Activated T-helper 1 cell treated with Interleukin-2 at 50 U/mL for 16 hours (primary cell): ENCODE data around the gene MAP3K5.

Source experiments
- DNase-seq: peaks from one replicate; pipeline ENCODE4 v3.0.0-alpha.2; 2020; ENCODE audit warnings: low read depth

MAP3K5 gene

DNA sequence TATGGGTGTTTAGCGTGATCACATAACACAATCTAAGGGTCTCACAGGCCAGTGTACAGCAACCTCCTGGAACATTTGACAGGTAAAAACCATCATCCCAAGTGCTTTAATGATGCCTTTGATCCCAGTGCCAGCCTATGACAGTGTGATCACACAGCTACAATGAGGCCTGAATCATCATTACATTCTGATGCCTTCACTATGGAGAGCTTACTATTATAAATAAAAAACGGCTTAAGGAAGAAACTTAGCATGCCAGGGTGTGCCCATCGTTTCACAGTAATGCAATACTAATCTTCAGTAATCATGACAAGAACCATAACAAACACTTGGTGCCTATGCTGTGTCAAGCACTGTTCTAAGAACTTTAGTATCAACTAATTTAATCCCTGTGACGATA is 253.4 kb downstream of the MAP3K5 start:
- DNase-seq, result no peak

DNA sequence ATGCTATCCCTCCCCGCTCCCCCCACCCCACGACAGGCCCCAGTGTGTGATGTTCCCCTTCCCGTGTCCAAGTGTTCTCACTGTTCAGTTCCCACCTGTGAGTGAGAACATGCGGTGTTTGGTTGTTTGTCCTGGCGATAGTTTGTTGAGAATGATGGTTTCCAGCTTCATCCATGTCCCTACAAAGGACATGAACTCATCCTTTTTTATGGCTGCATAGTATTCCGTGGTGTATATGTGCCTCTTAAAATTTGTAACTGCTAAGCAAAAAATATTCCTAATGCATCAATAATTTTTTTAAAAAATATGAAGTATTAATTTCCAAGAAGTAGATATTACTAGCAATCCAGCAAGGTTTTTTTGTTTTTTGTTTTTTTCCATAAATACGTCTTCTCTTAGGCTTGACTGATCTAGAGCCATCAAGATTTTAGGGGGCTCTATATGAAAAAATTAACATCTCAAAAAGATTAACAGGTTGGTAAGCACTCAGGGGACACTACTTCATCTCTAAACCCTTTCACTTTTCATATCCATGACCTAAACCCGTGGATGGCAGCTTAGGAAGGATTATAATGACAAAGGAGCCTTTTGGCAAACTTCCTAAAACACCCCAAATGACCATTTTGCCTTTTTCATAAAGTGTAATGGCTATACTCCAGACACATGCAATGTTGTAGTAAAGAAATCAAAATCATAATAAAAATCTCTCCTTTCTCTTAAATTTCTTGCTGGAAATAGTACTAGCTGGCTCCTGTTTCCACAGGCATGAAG is 256.2 kb downstream of the MAP3K5 start:
- no peak for DNase-seq

DNA sequence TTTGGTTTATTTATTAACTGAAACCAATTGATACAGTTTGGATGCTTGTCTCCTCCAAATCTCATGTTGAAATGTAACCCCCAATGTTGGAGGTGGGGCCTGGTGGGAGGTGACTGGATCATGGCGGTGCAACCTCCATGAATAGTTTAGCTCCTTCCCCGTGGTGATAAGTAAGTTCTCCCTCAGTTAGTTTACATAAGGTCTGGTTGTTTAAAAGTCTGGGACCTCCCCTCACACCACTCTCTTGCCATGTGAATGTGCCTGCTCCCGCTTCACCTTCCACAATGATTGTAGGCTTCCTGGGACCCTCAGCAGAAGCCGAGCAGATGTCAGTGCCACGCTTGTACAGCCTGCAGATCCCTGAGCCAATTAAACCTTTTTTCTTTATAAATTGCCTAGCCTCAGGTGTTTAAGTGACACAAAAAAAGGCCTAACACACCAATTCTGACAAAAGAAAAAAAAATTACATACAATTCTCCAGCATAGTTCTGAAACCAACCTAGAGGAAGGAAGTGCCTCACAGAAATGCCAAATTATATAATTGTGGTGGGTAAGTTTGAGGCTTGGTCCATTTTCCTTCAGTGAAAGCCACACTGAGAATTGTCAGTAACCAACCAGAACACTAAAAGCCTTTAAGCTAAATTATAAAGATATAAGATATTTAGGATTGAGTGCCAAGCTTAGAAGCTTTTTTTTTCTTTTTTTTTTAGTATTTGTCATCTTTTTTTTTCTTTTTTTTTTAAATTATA is 257.1 kb downstream of the MAP3K5 start:
- no peak for DNase-seq

DNA sequence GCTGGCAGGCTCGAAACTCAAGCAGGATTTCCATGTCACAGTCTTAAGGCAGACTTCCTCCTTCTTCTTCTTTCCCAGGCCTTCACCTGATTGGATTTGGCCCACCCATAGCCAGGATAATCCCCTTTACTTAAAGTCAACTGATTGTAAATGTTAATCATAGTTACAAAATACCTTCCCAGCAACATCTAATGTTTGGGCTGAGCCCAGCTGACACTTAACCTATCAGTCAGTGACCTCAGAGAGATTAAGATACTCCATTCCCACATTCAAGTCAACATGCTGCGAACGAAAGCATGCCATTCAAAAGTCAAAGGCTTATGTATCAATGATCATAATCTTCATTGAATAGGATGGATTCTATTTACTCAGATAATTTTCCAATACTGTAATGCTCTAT is 258.0 kb downstream of the MAP3K5 start:
- no peak for DNase-seq

DNA sequence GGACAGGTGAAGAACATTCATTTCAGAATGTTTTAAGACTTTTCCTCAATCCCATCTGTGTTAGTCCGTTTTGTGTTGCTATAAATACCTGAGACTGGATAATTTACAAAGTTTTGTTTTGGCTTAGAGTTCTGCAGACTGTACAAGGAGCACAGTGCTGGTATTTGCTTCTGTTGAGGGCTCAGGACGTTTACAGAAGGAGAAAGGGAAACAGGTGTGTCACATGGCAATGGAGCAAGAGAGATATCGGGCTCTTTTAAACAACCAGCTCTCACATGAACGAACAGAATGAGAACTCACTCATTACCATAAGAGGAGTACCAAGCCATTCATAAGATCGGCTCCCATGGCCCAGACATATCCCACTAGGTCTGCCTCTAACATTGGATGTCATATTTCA is 258.8 kb downstream of the MAP3K5 start:
- DNase-seq, result no peak

DNA sequence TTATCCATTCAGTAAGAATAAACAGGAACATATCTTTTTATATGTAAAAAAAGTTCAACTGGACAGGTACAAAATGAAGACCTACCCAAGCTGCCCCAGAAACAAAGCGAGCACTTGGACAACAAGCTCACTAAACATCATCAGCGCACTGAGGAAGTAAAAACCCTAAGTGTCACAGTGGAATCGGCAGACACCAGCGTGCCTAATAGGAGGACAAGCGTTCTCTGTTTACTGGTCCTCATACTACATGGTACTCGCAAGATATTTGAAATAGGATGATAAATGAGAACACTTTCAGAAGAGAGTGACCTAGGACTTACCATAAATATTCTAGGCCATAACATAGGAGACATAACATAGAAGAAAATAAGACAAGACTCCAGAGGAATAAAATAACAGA is 260.2 kb downstream of the MAP3K5 start:
- no peak for DNase-seq

DNA sequence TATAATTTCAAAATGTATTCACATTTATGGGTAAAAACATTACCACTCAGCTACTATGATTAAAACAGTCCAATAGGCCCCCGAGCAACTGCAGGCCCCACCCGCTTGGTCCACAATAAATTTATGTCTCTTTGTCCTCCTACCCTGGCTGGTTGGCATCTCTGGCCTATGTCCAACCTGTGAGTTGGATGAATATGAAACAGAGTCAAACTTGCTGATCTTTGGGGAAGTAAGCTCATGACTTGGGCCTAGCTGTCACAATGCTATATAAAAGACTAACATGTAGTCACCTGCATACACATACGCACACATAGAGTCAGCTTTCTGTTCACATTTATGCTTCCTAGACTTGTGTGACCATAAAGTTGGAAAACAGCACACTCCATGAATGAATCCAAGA is 262.6 kb downstream of the MAP3K5 start:
- no peak for DNase-seq

DNA sequence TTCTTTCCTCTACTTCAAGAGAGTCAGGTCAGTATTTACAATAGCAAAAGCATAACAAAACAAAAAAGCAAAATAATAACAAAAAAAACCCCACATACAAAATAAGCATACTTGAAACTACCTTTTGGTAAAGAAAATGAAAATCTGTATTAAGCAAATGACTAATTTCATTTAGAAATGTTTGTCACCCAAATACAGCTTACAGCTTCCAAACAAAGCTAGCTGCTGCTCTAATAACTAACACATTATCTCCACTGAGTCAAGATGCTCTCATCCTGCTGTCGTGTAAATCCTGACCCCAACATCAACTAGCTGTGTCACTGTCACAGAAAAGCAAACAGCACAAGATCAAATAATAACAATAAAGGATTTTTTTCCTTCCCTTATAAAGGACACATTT is 263.8 kb downstream of the MAP3K5 start:
- DNase-seq, result no peak

DNA sequence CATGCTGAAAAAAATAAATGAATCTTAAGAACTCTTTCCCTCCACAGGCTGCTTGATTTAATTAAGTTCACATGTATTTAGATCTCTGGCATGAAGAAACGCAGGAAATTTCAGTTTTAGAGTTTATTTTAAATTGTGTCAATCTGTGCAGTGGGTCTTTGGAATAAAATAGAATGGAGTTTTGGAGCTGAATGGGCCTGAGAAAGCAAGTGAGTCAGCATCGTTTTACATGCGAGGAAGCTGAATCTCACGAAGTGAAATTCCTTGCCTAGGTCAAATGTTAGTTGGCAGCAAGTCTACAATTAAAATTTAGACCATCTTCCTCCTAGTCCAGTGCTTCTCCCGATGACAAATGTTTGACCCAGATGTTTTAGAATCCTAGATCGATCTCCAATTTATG is 264.4 kb downstream of the MAP3K5 start:
- no peak for DNase-seq

DNA sequence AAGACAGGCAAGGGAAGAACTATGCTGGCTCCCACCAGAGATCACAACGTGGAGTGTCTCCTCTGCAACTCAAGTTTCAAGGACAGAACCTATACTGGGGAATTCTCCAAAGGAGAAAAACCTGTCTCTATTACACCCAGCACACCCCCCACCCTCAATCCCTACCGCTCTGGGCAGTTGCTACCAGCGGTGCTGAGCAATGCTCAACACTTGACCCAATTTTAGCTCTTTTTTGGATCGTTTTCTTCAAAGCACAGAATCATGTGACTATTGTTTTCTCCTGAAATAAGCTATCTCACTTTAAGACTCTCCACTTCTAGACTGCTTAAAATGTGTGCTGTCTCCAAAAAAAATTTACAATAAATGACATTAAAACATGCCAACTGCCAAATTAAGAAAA is 265.3 kb downstream of the MAP3K5 start:
- DNase-seq, result no peak

DNA sequence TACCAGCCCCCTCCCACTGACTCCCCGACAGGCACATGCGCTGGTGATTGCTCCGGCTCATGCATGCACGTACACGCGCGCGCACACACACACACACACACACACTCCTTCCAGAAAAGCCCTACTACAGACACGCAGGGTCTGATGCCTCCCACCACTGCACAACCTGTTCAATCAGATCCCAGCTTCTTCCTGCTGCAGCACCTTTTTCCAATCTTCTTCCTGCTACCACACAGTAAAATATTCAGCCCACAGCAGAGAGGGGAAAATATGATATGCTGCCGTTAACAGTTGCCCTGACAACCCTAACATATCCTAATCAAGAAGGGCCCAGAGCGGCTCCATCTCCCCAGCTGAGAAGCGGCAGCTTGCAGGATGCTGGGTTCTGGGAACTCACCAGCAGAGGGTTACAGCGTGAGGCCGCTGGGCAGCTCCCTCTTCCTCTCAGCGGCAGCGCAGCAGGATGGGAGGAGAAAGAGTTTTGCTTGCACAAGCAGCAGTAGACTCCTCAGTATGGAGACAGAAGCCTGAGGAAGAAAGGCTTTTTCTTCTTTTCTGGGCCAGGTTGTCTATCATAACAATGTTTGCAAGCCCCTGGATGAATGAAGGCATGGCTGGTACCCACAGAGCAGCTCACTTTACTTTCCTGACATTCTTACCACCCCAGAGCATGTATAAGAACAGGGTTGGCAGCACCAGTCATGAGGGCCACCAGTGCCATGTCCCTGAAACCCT is 265.9 kb downstream of the MAP3K5 start:
- no peak for DNase-seq

DNA sequence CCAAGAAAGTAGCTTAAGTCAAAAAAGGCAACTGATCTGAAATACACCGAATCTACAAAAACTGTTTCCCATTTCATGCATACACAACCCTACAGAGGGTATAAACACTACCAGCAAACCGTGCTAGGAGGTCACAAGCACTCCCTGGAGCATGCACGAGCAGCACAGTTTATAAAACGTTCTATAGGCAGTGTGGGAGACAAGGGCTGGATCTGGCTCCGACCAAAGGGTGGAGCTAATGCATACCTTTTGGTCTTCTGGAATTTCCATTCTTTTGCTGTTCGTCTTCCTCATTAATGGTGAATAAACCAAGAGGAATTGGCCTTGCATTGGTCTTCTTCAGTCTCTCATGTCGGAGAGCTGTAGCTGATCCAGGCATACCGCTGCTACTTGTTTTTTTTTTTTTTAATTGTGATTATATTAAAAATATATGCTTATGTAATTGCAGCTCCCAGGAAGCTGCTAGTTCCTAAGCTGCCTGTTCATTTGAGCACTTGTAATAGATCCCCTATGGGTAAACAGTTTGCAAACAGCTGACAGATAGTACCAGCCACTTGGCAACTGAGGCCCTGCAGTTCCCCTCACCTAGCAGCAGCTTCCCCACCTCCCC is 266.6 kb downstream of the MAP3K5 start:
- no peak for DNase-seq

DNA sequence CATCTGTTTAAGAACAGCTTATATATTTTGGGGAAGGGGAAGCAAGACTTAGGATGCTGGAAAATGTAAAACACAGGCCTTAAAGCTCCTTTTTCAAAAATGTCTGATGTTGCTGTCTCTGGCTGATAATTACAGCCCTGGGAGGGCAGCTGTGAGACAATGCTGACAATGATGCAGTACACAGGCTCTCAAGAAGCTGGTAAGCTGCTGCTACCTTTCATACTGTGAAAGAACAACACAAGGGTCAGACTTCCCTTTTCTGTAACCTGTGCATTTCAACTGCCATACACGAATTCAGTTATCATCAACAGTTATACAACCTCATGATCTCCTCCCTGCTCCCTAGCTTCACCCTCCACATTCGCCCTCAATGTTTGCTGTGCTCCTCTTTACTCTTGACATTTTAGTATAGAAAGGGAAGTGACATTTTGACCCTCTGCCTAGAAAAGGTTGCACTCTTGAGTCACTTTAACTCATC is 267.3 kb downstream of the MAP3K5 start:
- no peak for DNase-seq

DNA sequence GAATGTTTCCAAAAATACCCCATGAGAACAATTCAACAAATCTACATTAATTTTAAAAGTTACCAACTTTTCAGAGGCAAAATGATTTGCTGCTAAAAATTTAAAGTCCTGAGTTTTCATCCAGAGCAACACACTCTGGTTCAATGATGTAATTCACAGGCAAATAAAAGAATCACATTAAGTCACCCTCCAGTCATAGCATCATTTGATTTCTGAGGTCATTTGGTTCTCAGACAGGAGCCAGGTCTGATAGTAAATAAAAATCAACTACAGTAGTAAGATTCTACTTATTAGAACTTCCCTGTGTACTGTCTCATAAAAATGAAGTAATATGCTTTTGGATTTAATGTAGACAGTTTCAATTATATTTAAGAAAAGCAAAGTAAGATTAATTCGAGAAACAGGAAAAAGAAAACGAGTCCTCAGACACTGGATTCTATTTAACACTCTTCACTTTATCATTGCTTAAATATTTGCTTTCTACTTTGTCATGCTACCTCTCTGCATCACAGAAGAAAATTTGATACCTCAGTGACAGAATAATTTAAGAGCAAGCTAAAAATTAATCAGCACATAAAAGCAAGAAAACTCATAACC is 267.8 kb downstream of the MAP3K5 start:
- DNase-seq, result no peak

DNA sequence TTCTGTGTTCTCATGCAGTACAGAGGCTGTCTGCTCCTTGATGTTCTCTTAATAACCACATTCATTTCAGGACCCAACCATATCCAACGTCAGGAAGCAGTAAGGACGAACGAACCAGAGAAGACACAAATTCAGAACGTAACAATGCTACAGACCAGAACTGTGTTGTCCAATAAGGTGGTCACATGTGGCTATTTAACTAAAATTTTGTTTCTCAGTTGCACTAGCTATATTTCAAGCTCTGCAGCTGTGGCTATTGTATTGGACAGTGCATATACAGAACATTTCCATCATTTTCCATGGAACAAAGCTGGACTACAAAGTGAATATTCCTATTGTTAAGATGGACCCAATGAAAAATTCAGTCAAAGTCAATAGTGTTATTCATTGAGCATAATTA is 269.1 kb downstream of the MAP3K5 start:
- DNase-seq, result no peak

DNA sequence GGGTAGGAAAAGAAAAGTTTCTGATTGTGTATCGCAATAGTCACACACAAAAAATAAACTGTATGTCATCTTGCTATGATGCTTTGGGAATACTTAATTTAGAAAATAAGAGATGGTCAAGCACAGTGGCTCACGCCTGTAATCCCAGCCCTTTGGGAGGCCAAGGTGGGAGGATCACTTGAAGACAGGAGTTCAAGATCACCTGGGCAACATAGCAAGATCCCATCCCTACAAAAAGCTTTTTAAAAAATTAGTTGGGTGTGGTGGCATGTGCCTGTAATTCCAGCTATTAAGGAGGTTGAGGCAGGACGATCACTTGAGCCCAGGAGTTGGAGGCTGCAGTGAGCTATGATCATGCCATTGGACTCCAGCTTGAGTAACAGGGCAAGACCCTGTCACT is 269.6 kb downstream of the MAP3K5 start:
- DNase-seq, result no peak

DNA sequence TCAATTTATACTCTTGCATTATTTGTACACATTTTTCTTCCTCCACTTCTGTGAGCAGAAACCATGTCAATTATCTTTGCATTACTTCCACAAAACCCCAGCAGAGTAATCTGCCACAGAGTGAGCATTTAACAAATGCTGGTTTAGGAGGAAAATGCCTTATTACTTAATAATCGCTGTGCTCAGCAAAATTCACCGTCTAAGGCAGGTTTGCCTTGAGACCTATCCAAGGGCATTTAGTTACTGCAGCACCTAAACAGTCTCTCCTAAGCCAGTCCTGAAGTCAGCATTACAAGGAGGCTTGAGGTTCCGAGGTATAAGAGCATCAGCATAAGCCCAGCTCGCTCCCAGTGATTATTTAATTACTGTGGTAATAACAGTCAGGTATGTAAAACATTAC is 270.4 kb downstream of the MAP3K5 start:
- DNase-seq, result no peak

DNA sequence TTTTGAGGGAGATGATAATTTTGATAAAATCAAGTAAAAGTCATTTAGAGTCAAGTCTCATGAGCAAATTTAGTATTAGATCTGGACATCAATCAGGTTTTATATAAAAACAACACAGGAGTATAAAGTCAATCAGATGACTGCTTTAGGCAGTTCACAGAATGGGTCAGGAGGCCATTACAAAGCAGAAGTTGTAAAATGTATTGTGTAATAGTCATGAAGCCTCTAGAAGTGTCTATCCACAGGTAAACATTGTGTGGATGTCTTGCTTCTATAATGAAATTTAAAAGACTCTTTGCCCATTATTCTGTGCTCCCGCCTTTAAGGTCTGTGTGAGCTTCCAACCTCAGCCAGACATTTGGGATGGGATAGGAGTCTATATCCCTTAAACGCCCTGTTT is 270.9 kb downstream of the MAP3K5 start:
- DNase-seq, result no peak

DNA sequence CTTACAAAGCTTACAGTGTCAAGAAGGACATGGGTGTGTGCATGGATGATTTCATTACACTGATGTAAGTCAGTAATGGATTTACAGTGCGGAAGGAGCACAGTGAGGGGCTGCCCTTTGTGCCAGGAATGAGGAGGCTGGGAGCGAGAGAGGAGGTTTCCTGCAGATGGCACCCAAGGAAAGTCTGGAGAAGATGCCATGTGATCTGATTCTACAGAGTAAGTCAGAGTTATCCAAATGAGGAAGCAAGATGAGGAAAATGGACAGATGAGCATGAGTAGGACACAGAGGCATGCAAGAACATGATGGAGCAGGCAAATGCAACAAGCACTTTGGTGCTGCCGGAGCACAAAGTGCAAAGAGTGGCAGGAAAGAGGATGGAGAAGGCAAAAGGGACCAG is 271.8 kb downstream of the MAP3K5 start:
- no peak for DNase-seq

DNA sequence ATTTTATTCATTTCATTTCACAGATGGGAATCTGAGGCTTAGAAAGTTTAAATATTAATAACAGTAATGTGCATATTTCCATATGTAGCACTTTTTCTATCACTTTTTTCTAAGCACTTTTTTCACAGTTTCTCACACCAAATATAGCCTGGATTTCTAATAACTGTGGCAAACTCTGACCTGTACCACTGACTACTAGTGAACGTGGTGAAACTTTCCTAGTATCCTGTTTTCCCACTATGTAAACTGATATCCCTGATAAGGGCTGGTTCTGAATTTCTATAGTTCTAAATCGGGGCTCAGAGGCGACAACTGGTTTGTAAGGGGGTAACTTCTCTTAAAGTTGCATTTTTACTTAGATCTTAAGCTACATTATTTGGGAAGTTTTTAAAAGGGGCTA is 274.7 kb downstream of the MAP3K5 start:
- no peak for DNase-seq

DNA sequence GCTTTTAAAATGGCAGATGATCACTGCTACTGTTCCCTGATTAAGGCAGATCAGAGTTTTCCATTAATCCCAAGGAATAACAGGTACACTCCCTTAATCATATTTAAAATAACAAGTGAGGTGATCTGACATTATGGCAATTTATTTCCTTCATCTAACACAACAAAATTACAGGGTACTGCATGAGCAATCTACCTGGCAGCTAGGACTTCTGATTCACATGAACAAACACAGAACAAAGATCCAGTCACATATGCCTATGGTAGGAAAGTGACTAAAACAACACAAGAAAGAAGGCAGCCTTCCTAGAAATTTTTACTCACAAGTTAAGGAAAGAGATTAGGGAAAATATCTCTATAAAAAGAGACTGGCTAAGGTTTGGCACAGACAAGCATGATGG is 275.3 kb downstream of the MAP3K5 start:
- DNase-seq, result no peak

DNA sequence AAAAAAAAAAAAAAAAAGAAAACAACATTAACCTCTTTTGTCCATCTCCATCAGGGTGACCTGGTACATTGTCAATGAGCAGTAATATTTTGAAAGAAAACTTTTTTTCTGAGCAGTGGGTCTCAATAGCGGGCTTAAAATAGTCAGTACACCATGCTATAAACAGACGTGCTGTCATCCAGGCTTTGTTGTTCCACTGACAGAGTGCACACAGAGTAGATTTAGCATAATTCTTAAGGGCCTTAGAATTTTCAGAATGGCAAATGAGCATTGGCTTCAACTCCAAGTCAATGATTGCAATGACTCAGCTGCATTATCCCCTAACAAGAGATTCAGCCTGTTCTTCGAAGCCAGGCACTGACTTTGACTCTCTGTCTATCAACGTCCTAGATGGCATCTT is 277.7 kb downstream of the MAP3K5 start:
- DNase-seq, result no peak
